PFSK-1 (cell line): ENCODE measurements around the gene S100A6.

Source experiments
- FOXP2 ChIP-seq: optimal IDR thresholded peaks from 2 replicates; pipeline ENCODE3; 2011; ENCODE audit warnings: borderline replicate concordance, control low read depth, inconsistent platforms; ENCODE audit not compliant: insufficient read depth; ENCODE audit errors: extremely low read length, extremely low read depth
- POLR2AphosphoS5 ChIP-seq: IDR thresholded peaks from 2 replicates; pipeline ENCODE4 v1.6.1; 2012; ENCODE audit warnings: low read depth, mild to moderate bottlenecking, control low read depth, low read length, moderate library complexity
- REST ChIP-seq, 2 experiments: IDR thresholded peaks; 2 replicates each; pipeline versions ENCODE4 v1.6.1 to v1.8.0; 2011 to 2012; ENCODE audit warnings: low read depth in 2 of 2, low read length in 2 of 2, control low read depth in 1 of 2, inconsistent platforms in 1 of 2, mild to moderate bottlenecking in 1 of 2, moderate library complexity in 1 of 2; ENCODE audit not compliant: insufficient read depth in 1 of 2
- SIN3A ChIP-seq: IDR thresholded peaks from 2 replicates; pipeline ENCODE4 v1.6.1; 2012; ENCODE audit warnings: mild to moderate bottlenecking, low read length, moderate library complexity, borderline replicate concordance; ENCODE audit not compliant: insufficient read depth
- TAF1 ChIP-seq: IDR thresholded peaks from 2 replicates; pipeline ENCODE4 v1.6.1; 2012; ENCODE audit warnings: low read length, control low read depth, borderline replicate concordance; ENCODE audit not compliant: insufficient read depth

S100A6 gene

GRCh38 chr1:153509036-153509435 lies 26.8 kb downstream of the S100A6 start:
- TF ChIP-seq SIN3A: no peak
- TF ChIP-seq POLR2AphosphoS5: no peak
- TF ChIP-seq TAF1: no peak
- no peak for TF ChIP-seq REST (IDR thresholded peaks at IDR 0.05; ENCODE audit: insufficient read depth in 1 of 2, low read depth in 2 of 2, low read length in 2 of 2)
- no peak for TF ChIP-seq FOXP2

GRCh38 chr1:153507926-153508583 lies 27.7 kb downstream of the S100A6 start:
- no peak for TF ChIP-seq REST (IDR thresholded peaks at IDR 0.05; ENCODE audit: insufficient read depth in 1 of 2, low read depth in 2 of 2, low read length in 2 of 2)
- TF ChIP-seq TAF1: no peak
- no peak for TF ChIP-seq SIN3A
- no peak for TF ChIP-seq FOXP2
- no peak for TF ChIP-seq POLR2AphosphoS5

GRCh38 chr1:153506831-153507413 lies 28.9 kb downstream of the S100A6 start:
- TF ChIP-seq SIN3A: no peak
- TF ChIP-seq TAF1: no peak
- TF ChIP-seq REST (IDR thresholded peaks at IDR 0.05; ENCODE audit: insufficient read depth in 1 of 2, low read depth in 2 of 2, low read length in 2 of 2): no peak
- no peak for TF ChIP-seq POLR2AphosphoS5
- TF ChIP-seq FOXP2: no peak

GRCh38 chr1:153506386-153506785 lies 29.4 kb downstream of the S100A6 start:
- no peak for TF ChIP-seq TAF1
- no peak for TF ChIP-seq POLR2AphosphoS5
- TF ChIP-seq REST (IDR thresholded peaks at IDR 0.05; ENCODE audit: insufficient read depth in 1 of 2, low read depth in 2 of 2, low read length in 2 of 2): no peak
